Measurements from ENCODE around the gene NRDE2. TPM values are rescaled to one million over a fixed set of nuclear protein-coding genes. Genes with fewer than 3 reads are reported as not detected.

NRDE2 gene
- total RNA-seq, 1 experiment from 2014 or later: 16.5 TPM

DNA sequence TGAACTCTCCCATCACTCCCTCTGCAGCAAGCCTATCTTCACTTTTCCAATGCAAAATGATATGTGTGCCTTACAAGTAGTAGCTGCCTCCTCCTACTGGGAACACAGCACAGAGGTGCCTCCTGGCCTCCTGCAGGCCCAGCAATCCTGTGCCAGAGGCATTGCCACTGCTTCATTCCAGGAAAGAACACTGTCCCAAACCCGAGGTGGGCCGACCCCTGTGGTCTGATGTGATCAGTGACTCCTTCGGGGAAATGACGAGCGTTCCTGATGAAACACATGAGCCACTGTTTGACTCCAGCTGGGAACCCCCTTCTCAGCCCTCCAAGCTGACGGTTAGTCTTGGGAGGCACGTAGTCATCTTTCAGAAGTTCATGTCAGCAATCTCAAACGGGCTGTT lies 55.9 kb downstream of the NRDE2 start:
- BruUV-seq (replicated peaks): no TSS peak
- Histone ChIP-seq H3K27me3 (ENCODE audit: control insufficient read depth, insufficient read depth, low read length) (no peaks in the 10 kb centered on the region), H3K4me3 (ENCODE audit: low read depth in 2 of 2, low read length in 2 of 2) (no peak overlapping the region), H3K36me3 (ENCODE audit: control insufficient read depth, insufficient read depth, low read length) (peaks cover 8% of the 10 kb centered on the region), H3K9me3 (ENCODE audit: control insufficient read depth, insufficient read depth, low read depth, low read length) (no peaks in the 10 kb centered on the region), H3K27ac (ENCODE audit: low read length) (no peak overlapping the region), H3K4me1 (ENCODE audit: control insufficient read depth, insufficient read depth, low read length) (no peaks in the 10 kb centered on the region)
- in situ Hi-C loops (cut with HindIII; ENCODE audit: low pct_unique_long_range_greater_than_20kb, low sequenced_read_pairs) (no loop called here), intact Hi-C loops (cut with micrococcal nuclease; ENCODE audit: unreplicated experiment) (no loop called here)
- ChIA-PET CTCF (no interaction called here), POLR2A (no interaction called here)
- ATAC-seq (no peak), DNase-seq (ENCODE audit: low read depth, low spot score) (no peak)
- TF ChIP-seq, protein P1, sequence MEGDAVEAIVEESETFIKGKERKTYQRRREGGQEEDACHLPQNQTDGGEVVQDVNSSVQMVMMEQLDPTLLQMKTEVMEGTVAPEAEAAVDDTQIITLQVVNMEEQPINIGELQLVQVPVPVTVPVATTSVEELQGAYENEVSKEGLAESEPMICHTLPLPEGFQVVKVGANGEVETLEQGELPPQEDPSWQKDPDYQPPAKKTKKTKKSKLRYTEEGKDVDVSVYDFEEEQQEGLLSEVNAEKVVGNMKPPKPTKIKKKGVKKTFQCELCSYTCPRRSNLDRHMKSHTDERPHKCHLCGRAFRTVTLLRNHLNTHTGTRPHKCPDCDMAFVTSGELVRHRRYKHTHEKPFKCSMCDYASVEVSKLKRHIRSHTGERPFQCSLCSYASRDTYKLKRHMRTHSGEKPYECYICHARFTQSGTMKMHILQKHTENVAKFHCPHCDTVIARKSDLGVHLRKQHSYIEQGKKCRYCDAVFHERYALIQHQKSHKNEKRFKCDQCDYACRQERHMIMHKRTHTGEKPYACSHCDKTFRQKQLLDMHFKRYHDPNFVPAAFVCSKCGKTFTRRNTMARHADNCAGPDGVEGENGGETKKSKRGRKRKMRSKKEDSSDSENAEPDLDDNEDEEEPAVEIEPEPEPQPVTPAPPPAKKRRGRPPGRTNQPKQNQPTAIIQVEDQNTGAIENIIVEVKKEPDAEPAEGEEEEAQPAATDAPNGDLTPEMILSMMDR (IDR thresholded peaks at IDR 0.05): no peak
- TF ChIP-seq TCF7L2 (IDR thresholded peaks at IDR 0.05; ENCODE audit: low read depth, low read length): no peak

DNA sequence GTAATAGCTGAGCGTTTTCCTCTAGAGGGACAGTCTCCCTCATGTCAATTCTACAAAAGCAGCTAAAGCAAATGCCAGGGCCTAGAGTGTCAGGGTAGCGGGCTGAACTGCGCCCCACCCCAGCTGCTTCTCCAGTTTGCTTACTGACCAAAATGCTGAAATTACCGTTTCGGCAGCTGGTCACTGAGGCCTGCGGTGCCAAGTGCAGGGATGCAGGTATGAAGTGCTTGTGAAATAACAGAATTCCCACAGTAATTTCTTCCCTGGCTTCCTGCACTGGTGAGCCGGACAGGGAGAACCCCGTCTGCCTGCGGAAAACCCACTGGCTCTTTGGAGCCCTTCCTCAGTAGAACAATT lies 56.3 kb downstream of the NRDE2 start:
- peaks cover 12% of the 10 kb centered on the region for H3K36me3 ChIP-seq (ENCODE audit: control insufficient read depth, insufficient read depth, low read length)
- no peaks in the 10 kb centered on the region for H3K9me3 ChIP-seq (ENCODE audit: control insufficient read depth, insufficient read depth, low read depth, low read length)
- DNase-seq (ENCODE audit: low read depth, low spot score): no peak
- TF ChIP-seq TCF7L2 (IDR thresholded peaks at IDR 0.05; ENCODE audit: low read depth, low read length) (no peak), SIN3A (IDR thresholded peaks at IDR 0.05; ENCODE audit: borderline replicate concordance, insufficient read depth, low read depth, low read length) (no peak), POLR2AphosphoS5 (IDR thresholded peaks at IDR 0.05; ENCODE audit: low read depth, low read length) (no peak)
- TF ChIP-seq, protein P1 (IDR thresholded peaks at IDR 0.05): no peak
- TF ChIP-seq, protein P2, sequence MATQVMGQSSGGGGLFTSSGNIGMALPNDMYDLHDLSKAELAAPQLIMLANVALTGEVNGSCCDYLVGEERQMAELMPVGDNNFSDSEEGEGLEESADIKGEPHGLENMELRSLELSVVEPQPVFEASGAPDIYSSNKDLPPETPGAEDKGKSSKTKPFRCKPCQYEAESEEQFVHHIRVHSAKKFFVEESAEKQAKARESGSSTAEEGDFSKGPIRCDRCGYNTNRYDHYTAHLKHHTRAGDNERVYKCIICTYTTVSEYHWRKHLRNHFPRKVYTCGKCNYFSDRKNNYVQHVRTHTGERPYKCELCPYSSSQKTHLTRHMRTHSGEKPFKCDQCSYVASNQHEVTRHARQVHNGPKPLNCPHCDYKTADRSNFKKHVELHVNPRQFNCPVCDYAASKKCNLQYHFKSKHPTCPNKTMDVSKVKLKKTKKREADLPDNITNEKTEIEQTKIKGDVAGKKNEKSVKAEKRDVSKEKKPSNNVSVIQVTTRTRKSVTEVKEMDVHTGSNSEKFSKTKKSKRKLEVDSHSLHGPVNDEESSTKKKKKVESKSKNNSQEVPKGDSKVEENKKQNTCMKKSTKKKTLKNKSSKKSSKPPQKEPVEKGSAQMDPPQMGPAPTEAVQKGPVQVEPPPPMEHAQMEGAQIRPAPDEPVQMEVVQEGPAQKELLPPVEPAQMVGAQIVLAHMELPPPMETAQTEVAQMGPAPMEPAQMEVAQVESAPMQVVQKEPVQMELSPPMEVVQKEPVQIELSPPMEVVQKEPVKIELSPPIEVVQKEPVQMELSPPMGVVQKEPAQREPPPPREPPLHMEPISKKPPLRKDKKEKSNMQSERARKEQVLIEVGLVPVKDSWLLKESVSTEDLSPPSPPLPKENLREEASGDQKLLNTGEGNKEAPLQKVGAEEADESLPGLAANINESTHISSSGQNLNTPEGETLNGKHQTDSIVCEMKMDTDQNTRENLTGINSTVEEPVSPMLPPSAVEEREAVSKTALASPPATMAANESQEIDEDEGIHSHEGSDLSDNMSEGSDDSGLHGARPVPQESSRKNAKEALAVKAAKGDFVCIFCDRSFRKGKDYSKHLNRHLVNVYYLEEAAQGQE (IDR thresholded peaks at IDR 0.05; ENCODE audit: insufficient read depth in 1 of 2, low read depth in 2 of 2, low read length in 1 of 2): no peak
- no peaks in the 10 kb centered on the region for H3K27me3 ChIP-seq (ENCODE audit: control insufficient read depth, insufficient read depth, low read length)
- ATAC-seq: no peak
- H3K4me1 ChIP-seq (ENCODE audit: control insufficient read depth, insufficient read depth, low read length): no peaks in the 10 kb centered on the region
- H3K4me3 ChIP-seq (ENCODE audit: low read depth in 2 of 2, low read length in 2 of 2): no peak overlapping the region
- CTCF ChIA-PET: no interaction called here
- in situ Hi-C loops (cut with HindIII; ENCODE audit: low pct_unique_long_range_greater_than_20kb, low sequenced_read_pairs): no loop called here
- no TSS peak for BruUV-seq (replicated peaks)
- no peak overlapping the region for H3K27ac ChIP-seq (ENCODE audit: low read length)
- POLR2A ChIA-PET: no interaction called here
- intact Hi-C loops (cut with micrococcal nuclease; ENCODE audit: unreplicated experiment): no loop called here
